Vagina (tissue), 2 donors: ENCODE results near the gene AIG1. TPM values are rescaled to one million over a fixed set of nuclear protein-coding genes. Genes with fewer than 3 reads are reported as not detected.

Experiments
- DNase-seq, 2 donors: peaks; one replicate each; pipeline ENCODE4 v3.0.0-alpha.2; 2017; ENCODE audit errors: extremely low spot score in 2 of 2
- H3K27ac ChIP-seq: fragments of 200-600 bp; sonication (generic); one replicate; pipeline ENCODE4 v1.5.1; 2019
- H3K27me3 ChIP-seq: fragments of 200-600 bp; sonication (generic); one replicate; pipeline ENCODE4 v1.5.1; 2019
- H3K36me3 ChIP-seq, 2 donors: fragments of 200-600 bp; sonication (generic); one replicate each; pipeline ENCODE4 v1.5.1; 2017 to 2019
- H3K4me1 ChIP-seq: fragments of 200-600 bp; sonication (generic); one replicate; pipeline ENCODE4 v1.5.1; 2019
- H3K4me3 ChIP-seq, 2 donors: fragments of 200-600 bp; sonication (generic); 1 replicate in 1 of 2; 2 replicates in 1 of 2; pipeline ENCODE4 v1.5.1; 2016 to 2019
- H3K9me3 ChIP-seq: fragments of 200-600 bp; sonication (generic); one replicate; pipeline ENCODE4 v1.5.1; 2019
- CTCF ChIP-seq, 3 experiments: fragments of 450-650 bp in 2 of 3; fragments of 200-600 bp in 1 of 3; sonication (generic) in 1 of 3; IDR thresholded peaks; one replicate each; pipeline ENCODE4 v1.5.1; 2017 to 2019; ENCODE audit warnings: antibody characterized with exemption in 3 of 3, mild to moderate bottlenecking in 2 of 3, moderate library complexity in 2 of 3
- POLR2A ChIP-seq, 2 donors: fragments of 450-650 bp; IDR thresholded peaks; one replicate each; pipeline ENCODE4 v1.6.1; 2017; ENCODE audit warnings: antibody characterized with exemption in 2 of 2, mild to moderate bottlenecking in 2 of 2, moderate library complexity in 2 of 2
- POLR2AphosphoS5 ChIP-seq, 2 donors: sonication (generic); formaldehyde crosslinking; IDR thresholded peaks; one replicate each; pipeline ENCODE4 v1.9.0; 2017; ENCODE audit warnings: antibody characterized with exemption in 2 of 2, mild to moderate bottlenecking in 2 of 2, low read depth in 1 of 2; ENCODE audit not compliant: insufficient read depth in 1 of 2
- intact Hi-C: fragments of 100-400 bp; cut with DNase I; formaldehyde crosslinking; loops from one replicate; pipeline ENCODE4 v1.15.1; 2023
- total RNA-seq: library from RNA; depleted of rRNA; stranded (reverse); fragments of >200 nt; gene quantifications from one replicate; pipeline ENCODE4 v1.2.3, GENCODE V29; 2016

AIG1 gene
- total RNA-seq, 1 donor from 2014 or later: 22.3 TPM

GRCh38 chr6:143264986-143265764 lies 204.5 kb downstream of the AIG1 start:
- intact Hi-C loops: no loop called here
- Histone ChIP-seq H3K27ac (no peak overlapping the region), H3K4me1 (no peaks in the 10 kb centered on the region), H3K9me3 (no peaks in the 10 kb centered on the region), H3K27me3 (no peaks in the 10 kb centered on the region), H3K36me3 (no peaks in the 10 kb centered on the region), H3K4me3 (no peak overlapping the region)
- no peak for DNase-seq
- no peak for TF ChIP-seq CTCF (IDR thresholded peaks at IDR 0.05)
- no peak for TF ChIP-seq POLR2A (IDR thresholded peaks at IDR 0.05)
- no peak for TF ChIP-seq POLR2AphosphoS5 (IDR thresholded peaks at IDR 0.05; ENCODE audit: insufficient read depth in 1 of 2, low read depth in 1 of 2)

GRCh38 chr6:143267760-143268159 lies 207.1 kb downstream of the AIG1 start:
- no peaks in the 10 kb centered on the region for H3K36me3 ChIP-seq
- peaks cover 11% of the 10 kb centered on the region for H3K4me1 ChIP-seq
- H3K4me3 ChIP-seq: no peak overlapping the region
- intact Hi-C loops: no loop called here
- no peaks in the 10 kb centered on the region for H3K27me3 ChIP-seq
- no peaks in the 10 kb centered on the region for H3K9me3 ChIP-seq
- no peak overlapping the region for H3K27ac ChIP-seq
- TF ChIP-seq POLR2A (IDR thresholded peaks at IDR 0.05): no peak
- TF ChIP-seq CTCF (IDR thresholded peaks at IDR 0.05): no peak
- no peak for TF ChIP-seq POLR2AphosphoS5 (IDR thresholded peaks at IDR 0.05; ENCODE audit: insufficient read depth in 1 of 2, low read depth in 1 of 2)
- no peak for DNase-seq

- H3K9me3 ChIP-seq: no peaks in the 10 kb centered on the region
- H3K27me3 ChIP-seq: no peaks in the 10 kb centered on the region
- peaks cover 11% of the 10 kb centered on the region for H3K4me1 ChIP-seq
- no peak overlapping the region for H3K27ac ChIP-seq
- TF ChIP-seq POLR2A (IDR thresholded peaks at IDR 0.05) (no peak), CTCF (IDR thresholded peaks at IDR 0.05) (no peak), POLR2AphosphoS5 (IDR thresholded peaks at IDR 0.05; ENCODE audit: insufficient read depth in 1 of 2, low read depth in 1 of 2) (no peak)
- no peak for DNase-seq
- H3K4me3 ChIP-seq: no peak overlapping the region
- no peaks in the 10 kb centered on the region for H3K36me3 ChIP-seq
- intact Hi-C loops: no loop called here
Measured at GRCh38 chr6:143268439-143268838, 207.8 kb downstream of the AIG1 start.

- TF ChIP-seq POLR2AphosphoS5 (IDR thresholded peaks at IDR 0.05; ENCODE audit: insufficient read depth in 1 of 2, low read depth in 1 of 2) (no peak), CTCF (IDR thresholded peaks at IDR 0.05) (no peak), POLR2A (IDR thresholded peaks at IDR 0.05) (no peak)
Measured at GRCh38 chr6:143270026-143270425, 209.3 kb downstream of the AIG1 start.

GRCh38 chr6:143271024-143271423 lies 210.3 kb downstream of the AIG1 start:
- TF ChIP-seq POLR2AphosphoS5 (IDR thresholded peaks at IDR 0.05; ENCODE audit: insufficient read depth in 1 of 2, low read depth in 1 of 2): no peak
- TF ChIP-seq CTCF (IDR thresholded peaks at IDR 0.05): no peak
- no peak for TF ChIP-seq POLR2A (IDR thresholded peaks at IDR 0.05)
- Histone ChIP-seq H3K4me3 (no peak overlapping the region), H3K4me1 (peaks cover 11% of the 10 kb centered on the region), H3K27ac (no peak overlapping the region), H3K36me3 (no peaks in the 10 kb centered on the region), H3K9me3 (no peaks in the 10 kb centered on the region), H3K27me3 (no peaks in the 10 kb centered on the region)
- intact Hi-C loops: no loop called here
- DNase-seq: no peak

More at GRCh38 chr6:143270026-143270425, 209.3 kb downstream of the AIG1 start:
- intact Hi-C loops: no loop called here
- peaks cover 11% of the 10 kb centered on the region for H3K4me1 ChIP-seq
- no peak overlapping the region for H3K4me3 ChIP-seq
- H3K9me3 ChIP-seq: no peaks in the 10 kb centered on the region
- H3K27me3 ChIP-seq: no peaks in the 10 kb centered on the region
- DNase-seq: no peak
- no peaks in the 10 kb centered on the region for H3K36me3 ChIP-seq
- H3K27ac ChIP-seq: no peak overlapping the region
